HG03354 (cell line): ENCODE results near the gene CHCHD2.
"Not testable (repeated sequence)": the region's sequence is repeated elsewhere in the genome, so short reads cannot be mapped to it uniquely, and the experiment has no call there.

Experiments
- ATAC-seq: cut with Tn5 transposase; IDR thresholded peaks from one replicate; pipeline ENCODE4 v1.9.1; 2021; ENCODE audit warnings: mild to moderate bottlenecking; ENCODE audit not compliant: unreplicated experiment, poor library complexity, severe bottlenecking

Gene CHCHD2

GRCh38 chr7:56087445-56087844 is 18.8 kb downstream of the CHCHD2 start:
- no peak for ATAC-seq

- ATAC-seq: no peak
Observed at GRCh38 chr7:56086761-56087160, 19.5 kb downstream of the CHCHD2 start.

- ATAC-seq: no peak
Observed at GRCh38 chr7:56083150-56083785, 23.0 kb downstream of the CHCHD2 start.

- ATAC-seq: no peak
Observed at GRCh38 chr7:56081626-56082340, 24.5 kb downstream of the CHCHD2 start.

DNA sequence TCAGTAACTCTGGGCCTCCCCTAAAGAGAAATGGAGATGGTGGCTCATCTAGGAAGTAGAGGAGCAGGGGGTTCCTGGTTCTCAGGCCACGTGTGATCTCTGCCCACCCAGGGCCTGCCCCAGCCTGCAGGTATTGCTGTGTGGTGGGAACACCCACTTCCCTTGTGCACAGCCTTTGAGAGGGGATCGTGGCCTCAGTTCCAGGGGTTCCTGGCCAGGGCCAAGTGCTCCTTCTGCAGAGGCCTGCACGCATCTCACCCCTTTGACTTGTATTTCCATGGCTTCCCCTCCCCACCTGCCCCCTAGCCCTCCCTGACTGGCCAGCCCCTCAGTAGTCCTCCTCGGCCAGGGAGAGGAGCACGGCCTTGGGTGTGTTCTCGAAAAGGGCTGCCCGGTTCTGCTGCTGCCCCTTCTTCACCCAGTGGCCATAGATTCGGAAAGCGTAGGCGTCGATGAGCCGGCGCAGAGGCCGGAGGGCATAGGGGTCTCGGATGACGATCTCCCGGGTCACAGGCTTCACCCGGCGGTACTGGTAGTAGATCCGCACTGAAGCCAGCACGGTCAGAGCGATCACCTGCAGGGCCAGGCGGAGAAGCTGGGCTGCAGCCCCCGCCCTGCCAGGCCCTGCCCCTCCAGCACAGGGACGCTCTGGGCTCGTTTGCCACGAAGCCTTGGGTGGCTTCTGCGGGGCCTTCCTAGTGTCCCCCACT is 25.4 kb downstream of the CHCHD2 start:
- not testable (repeated sequence) for ATAC-seq

GRCh38 chr7:56079450-56080185 is 26.7 kb downstream of the CHCHD2 start:
- ATAC-seq: no peak

DNA sequence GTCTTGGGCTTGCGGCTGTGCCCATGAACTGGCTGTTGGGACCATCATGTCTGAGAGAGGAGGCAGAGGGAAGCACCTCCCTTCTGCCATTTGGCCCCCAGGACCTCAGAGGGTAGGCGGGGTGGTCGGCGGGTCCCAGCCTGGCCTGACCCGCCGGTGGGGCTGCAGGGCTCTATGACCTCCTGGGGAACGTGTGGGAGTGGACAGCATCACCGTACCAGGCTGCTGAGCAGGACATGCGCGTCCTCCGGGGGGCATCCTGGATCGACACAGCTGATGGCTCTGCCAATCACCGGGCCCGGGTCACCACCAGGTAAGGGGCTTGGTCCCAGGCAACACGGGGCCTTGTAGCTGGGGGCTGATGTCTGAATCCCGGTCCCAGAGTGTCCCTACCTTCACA is 28.1 kb downstream of the CHCHD2 start:
- ATAC-seq: no peak

- no peak for ATAC-seq
Observed at GRCh38 chr7:56077681-56078080, 28.6 kb downstream of the CHCHD2 start.

DNA sequence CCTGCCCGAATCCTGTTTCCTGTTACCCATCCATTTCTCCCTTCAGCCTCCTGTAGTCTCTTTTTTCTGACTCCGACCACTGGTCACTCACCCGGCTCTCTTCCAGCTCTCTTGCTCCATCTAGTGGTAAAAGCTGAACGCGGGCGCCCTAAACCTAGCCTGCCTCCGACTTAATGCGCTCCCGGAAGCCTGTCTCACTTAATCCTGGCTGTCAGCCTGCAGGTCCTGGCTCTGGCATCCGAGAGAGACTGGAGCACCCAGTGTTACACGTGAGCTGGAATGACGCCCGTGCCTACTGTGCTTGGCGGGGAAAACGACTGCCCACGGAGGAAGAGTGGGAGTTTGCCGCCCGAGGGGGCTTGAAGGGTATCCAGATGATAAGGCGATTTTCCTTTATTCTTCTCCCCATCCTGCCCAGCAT is 31.9 kb downstream of the CHCHD2 start:
- ATAC-seq: peak; percentile 94

- not testable (repeated sequence) for ATAC-seq
Observed at GRCh38 chr7:56066376-56066775, 39.9 kb downstream of the CHCHD2 start.

DNA sequence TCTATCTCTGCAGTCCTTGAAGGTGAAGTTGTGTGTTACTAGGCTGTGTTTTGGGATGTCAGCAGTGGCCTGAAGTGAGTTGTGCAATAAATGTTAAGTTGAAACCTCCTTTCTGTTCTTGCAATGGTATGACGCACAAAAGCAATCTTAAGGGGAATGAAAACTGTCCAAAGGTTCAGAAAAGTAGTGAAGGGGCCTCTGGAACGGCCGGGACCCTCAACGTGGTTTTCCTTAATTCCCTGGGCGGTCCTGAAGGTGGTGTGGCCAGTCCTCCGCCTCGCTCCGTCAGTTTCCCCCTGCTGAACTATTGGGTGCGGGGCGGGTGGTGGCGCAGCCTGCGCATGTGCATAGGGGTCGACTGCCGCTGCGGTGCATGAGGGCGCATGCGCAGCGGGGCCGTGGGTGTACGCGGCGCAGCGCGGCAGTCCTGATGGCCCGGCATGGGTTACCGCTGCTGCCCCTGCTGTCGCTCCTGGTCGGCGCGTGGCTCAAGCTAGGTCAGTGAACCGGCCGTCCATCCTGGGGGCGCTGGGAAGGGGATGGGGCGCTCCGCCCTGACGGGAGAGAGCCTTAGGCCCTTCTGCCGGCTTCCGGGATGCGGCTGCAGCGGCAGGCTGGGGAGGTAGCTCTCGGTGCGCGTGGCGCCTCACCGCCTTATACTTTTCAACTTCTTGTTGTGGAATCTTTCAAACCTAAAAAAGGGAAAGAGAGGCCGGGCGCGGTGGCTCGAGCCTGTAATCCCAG is 42.2 kb downstream of the CHCHD2 start, which contains the start of gene SUMF2:
TSS of gene SUMF2 (plus strand) at position 405 of the 744 bp plus-strand sequence. CDS start at position 431, 26 bp downstream.
- peak; percentile 84 for ATAC-seq

GRCh38 chr7:56063500-56063881 is 42.8 kb downstream of the CHCHD2 start:
- no peak for ATAC-seq

- ATAC-seq: no peak
Observed at GRCh38 chr7:56062382-56062781, 43.9 kb downstream of the CHCHD2 start.

GRCh38 chr7:56053993-56054392 is 52.3 kb downstream of the CHCHD2 start:
- no peak for ATAC-seq

DNA sequence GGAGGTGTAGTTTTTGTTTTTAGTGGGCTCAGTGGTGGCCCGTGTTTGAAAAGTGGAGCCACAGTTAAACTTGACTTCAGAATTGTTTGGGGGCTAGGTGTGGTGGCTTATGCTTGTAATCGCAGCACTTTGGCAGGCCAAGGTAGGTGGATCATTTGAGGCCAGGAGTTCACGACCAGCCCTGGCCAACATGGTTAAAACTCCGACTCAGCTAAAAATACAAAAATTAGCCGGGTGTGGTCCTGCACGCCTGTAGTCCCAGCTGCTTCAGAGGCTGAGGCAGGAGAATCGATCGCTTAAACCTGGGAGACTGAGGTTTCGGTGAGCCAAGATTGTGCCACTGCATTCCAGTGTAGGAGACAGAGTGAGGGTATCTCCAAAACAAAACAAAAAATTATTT is 52.9 kb downstream of the CHCHD2 start:
- no peak for ATAC-seq
